DOHH2 (cell line): Measurements from ENCODE around the gene TMUB2.

Source experiments
- H3F3A ChIP-seq: fragments of 200-600 bp; sonication (generic), shearing (Covaris generic); 2 replicates; pipeline ENCODE4 v1.6.0; 2016; ENCODE audit warnings: antibody characterized with exemption, mild to moderate bottlenecking; ENCODE audit not compliant: control insufficient read depth, insufficient read depth
- H3K27ac ChIP-seq: fragments of 200-600 bp; sonication (generic); 2 replicates; pipeline ENCODE4 v1.5.1; 2014; ENCODE audit warnings: low read depth, mild to moderate bottlenecking, low read length, moderate library complexity
- H3K27me3 ChIP-seq: fragments of 200-600 bp; sonication (generic); 2 replicates; pipeline ENCODE4 v1.6.1; 2014; ENCODE audit warnings: mild to moderate bottlenecking, low read length, mixed read lengths; ENCODE audit not compliant: control insufficient read depth
- H3K36me3 ChIP-seq: fragments of 200-600 bp; sonication (generic); 2 replicates; pipeline ENCODE4 v1.6.1; 2014; ENCODE audit warnings: mild to moderate bottlenecking, low read length, moderate library complexity, mixed read lengths; ENCODE audit not compliant: control insufficient read depth
- H3K4me1 ChIP-seq: fragments of 200-600 bp; sonication (generic); 2 replicates; pipeline ENCODE4 v1.6.1; 2014; ENCODE audit warnings: mild to moderate bottlenecking, low read length, mixed read lengths; ENCODE audit not compliant: control insufficient read depth
- H3K4me2 ChIP-seq: fragments of 200-600 bp; sonication (generic); 2 replicates; pipeline ENCODE4 v1.6.0; 2014; ENCODE audit warnings: mild to moderate bottlenecking, low read length, moderate library complexity
- H3K4me3 ChIP-seq: fragments of 200-600 bp; sonication (generic); 2 replicates; pipeline ENCODE4 v1.5.1; 2014; ENCODE audit warnings: mild to moderate bottlenecking, low read length, mixed read lengths
- H3K79me2 ChIP-seq: fragments of 200-600 bp; sonication (generic); 2 replicates; pipeline ENCODE4 v1.6.1; 2014; ENCODE audit warnings: mild to moderate bottlenecking, low read length, mixed read lengths; ENCODE audit not compliant: control insufficient read depth
- H3K9me2 ChIP-seq: fragments of 200-600 bp; sonication (generic); replicated peaks from 2 replicates; pipeline ENCODE4 v1.6.1; 2014; ENCODE audit warnings: mild to moderate bottlenecking, low read length, mixed read lengths; ENCODE audit not compliant: control insufficient read depth
- H3K9me3 ChIP-seq: fragments of 200-600 bp; sonication (generic); 2 replicates; pipeline ENCODE4 v1.6.1; 2014; ENCODE audit warnings: antibody characterized with exemption, low read length, mixed read lengths; ENCODE audit not compliant: control insufficient read depth, insufficient read depth
- H4K20me1 ChIP-seq: fragments of 200-600 bp; sonication (generic); 2 replicates; pipeline ENCODE4 v1.6.0; 2014; ENCODE audit warnings: low read depth, mild to moderate bottlenecking, antibody characterized with exemption, low read length, moderate library complexity; ENCODE audit not compliant: control insufficient read depth, insufficient read depth
- EZH2phosphoT487 ChIP-seq: fragments of 200-600 bp; sonication (generic); IDR thresholded peaks from 2 replicates; pipeline ENCODE4 v1.6.1; 2017; ENCODE audit warnings: borderline replicate concordance, mild to moderate bottlenecking, antibody characterized with exemption, low read length, moderate library complexity, mixed read lengths
- TF ChIP-seq, protein P1 (sequence below): fragments of 200-600 bp; sonication (generic); IDR thresholded peaks from one replicate; pipeline ENCODE4 v1.5.1; 2014; ENCODE audit warnings: antibody characterized with exemption, mild to moderate bottlenecking, low read depth, low read length; ENCODE audit not compliant: poor library complexity, severe bottlenecking

Gene TMUB2

DNA sequence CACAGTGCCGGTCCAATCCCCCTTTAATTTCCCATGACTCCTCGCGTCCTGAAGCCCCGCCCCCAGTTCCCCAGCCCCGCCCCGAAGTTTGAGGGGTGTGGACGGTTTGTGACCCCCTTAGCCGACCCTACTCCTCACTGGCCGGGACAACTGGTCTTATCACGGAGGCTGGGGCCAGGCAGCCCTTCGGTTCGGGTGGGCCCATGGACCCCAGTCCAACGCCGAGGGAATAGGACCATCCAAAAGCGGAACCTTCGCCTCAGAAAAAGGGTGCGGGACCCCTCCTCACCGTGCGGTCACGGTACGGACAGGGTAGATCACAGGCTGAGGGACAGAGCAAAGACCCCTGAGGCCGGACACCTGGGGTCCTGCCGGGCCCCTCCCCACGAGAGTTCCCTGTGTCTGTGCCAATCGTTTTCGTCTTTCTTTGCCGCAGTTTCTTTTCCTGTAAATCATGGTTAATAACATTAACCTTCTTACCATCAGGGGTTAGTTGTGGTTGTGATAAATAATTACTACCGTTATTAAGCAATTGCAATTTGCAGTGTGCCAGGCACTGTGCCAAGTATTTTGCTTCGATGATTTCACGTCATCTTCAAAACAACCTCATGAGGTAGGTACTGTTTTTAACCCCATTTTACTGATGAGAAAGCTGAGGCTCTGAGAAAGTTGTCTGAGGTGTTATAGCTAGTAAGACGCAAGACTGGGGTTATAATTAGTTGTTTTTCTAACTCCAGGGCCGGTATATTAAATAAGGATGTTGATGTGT is 543 bp downstream of the TMUB2 start:
- Histone ChIP-seq H3K27me3 (no peaks in the 10 kb centered on the region), H3K36me3 (peaks cover 31% of the 10 kb centered on the region), H3K4me3 (peak overlapping the region; percentile 96), H3K4me2 (peak overlapping the region; percentile 68), H4K20me1 (0 out of 2 replicates have a peak, but pooled peaks cover 5% of the 10 kb centered on the region), H3K27ac (peak overlapping the region; percentile 74), H3K9me2 (no peaks in the 10 kb centered on the region), H3F3A (peaks cover 4% of the 10 kb centered on the region), H3K79me2 (peaks cover 58% of the 10 kb centered on the region), H3K4me1 (peaks cover 28% of the 10 kb centered on the region), H3K9me3 (no peaks in the 10 kb centered on the region)
- TF ChIP-seq, protein P1, sequence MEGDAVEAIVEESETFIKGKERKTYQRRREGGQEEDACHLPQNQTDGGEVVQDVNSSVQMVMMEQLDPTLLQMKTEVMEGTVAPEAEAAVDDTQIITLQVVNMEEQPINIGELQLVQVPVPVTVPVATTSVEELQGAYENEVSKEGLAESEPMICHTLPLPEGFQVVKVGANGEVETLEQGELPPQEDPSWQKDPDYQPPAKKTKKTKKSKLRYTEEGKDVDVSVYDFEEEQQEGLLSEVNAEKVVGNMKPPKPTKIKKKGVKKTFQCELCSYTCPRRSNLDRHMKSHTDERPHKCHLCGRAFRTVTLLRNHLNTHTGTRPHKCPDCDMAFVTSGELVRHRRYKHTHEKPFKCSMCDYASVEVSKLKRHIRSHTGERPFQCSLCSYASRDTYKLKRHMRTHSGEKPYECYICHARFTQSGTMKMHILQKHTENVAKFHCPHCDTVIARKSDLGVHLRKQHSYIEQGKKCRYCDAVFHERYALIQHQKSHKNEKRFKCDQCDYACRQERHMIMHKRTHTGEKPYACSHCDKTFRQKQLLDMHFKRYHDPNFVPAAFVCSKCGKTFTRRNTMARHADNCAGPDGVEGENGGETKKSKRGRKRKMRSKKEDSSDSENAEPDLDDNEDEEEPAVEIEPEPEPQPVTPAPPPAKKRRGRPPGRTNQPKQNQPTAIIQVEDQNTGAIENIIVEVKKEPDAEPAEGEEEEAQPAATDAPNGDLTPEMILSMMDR = no peak
- TF ChIP-seq EZH2phosphoT487 = no peak

DNA sequence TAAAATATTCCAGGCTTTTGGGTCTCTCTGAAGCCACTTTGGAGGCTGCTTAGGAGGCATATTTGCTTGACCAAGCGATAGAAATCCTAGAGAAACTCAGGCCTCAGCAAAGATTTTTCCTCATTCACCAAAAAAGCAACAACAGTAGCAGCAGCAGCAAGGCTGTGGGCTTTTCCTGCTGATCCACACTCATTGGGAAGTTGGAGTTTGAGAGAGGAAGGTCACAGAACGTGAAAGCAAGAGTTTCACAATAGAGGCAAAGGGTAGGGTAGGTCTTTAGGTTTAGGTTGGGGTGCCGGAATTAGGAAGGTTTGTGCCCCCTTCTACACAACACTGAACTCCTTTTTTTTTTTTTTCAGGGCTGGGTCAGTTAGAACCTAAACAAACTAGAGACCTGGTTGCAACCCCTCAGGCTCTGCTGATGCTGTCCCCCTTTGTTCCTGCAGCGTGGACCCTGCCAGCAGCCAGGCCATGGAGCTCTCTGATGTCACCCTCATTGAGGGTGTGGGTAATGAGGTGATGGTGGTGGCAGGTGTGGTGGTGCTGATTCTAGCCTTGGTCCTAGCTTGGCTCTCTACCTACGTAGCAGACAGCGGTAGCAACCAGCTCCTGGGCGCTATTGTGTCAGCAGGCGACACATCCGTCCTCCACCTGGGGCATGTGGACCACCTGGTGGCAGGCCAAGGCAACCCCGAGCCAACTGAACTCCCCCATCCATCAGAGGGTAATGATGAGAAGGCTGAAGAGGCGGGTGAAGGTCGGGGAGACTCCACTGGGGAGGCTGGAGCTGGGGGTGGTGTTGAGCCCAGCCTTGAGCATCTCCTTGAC is 2.0 kb downstream of the TMUB2 start:
- 0 out of 2 replicates have a peak, but pooled peaks cover 5% of the 10 kb centered on the region for H4K20me1 ChIP-seq
- peaks cover 28% of the 10 kb centered on the region for H3K4me1 ChIP-seq
- no peaks in the 10 kb centered on the region for H3K9me2 ChIP-seq
- peaks cover 7% of the 10 kb centered on the region for H3F3A ChIP-seq
- H3K27ac ChIP-seq = no peak overlapping the region
- H3K36me3 ChIP-seq = peaks cover 41% of the 10 kb centered on the region
- H3K79me2 ChIP-seq = peaks cover 43% of the 10 kb centered on the region
- H3K9me3 ChIP-seq = no peaks in the 10 kb centered on the region
- H3K4me3 ChIP-seq = peak overlapping the region; percentile 96; the same call in 1 of the 2 replicates
- H3K27me3 ChIP-seq = no peaks in the 10 kb centered on the region
- H3K4me2 ChIP-seq = peak overlapping the region; percentile 68
- no peak for TF ChIP-seq EZH2phosphoT487
- TF ChIP-seq, protein P1 = no peak

DNA sequence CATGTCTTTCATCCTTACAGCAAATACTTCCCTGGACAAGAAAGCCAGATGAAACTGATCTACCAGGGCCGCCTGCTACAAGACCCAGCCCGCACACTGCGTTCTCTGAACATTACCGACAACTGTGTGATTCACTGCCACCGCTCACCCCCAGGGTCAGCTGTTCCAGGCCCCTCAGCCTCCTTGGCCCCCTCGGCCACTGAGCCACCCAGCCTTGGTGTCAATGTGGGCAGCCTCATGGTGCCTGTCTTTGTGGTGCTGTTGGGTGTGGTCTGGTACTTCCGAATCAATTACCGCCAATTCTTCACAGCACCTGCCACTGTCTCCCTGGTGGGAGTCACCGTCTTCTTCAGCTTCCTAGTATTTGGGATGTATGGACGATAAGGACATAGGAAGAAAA is 3.7 kb downstream of the TMUB2 start:
- Histone ChIP-seq H3K36me3 (peaks cover 50% of the 10 kb centered on the region), H3K9me2 (no peaks in the 10 kb centered on the region), H3K27me3 (no peaks in the 10 kb centered on the region), H3K27ac (no peak overlapping the region), H3K4me3 (no peak overlapping the region), H3K9me3 (no peaks in the 10 kb centered on the region), H3K4me1 (peaks cover 15% of the 10 kb centered on the region), H3F3A (peaks cover 4% of the 10 kb centered on the region; the same call in 1 of the 2 replicates), H3K4me2 (no peak overlapping the region), H3K79me2 (peaks cover 26% of the 10 kb centered on the region), H4K20me1 (0 out of 2 replicates have a peak, but pooled peaks cover 3% of the 10 kb centered on the region)
- TF ChIP-seq, protein P1 = no peak
- TF ChIP-seq EZH2phosphoT487 = no peak
